GM19043 (cell line): ENCODE measurements around the gene STRADA.
"Not testable (repeated sequence)": the region's sequence is repeated elsewhere in the genome, so short reads cannot be mapped to it uniquely, and the experiment has no call there.

Source experiments
- ATAC-seq: cut with Tn5 transposase; IDR thresholded peaks from one replicate; pipeline ENCODE4 v1.9.1; 2021; ENCODE audit warnings: low read depth; ENCODE audit not compliant: unreplicated experiment

The STRADA gene

GRCh38 chr17:63758428-63758827 is 16.8 kb upstream of the STRADA start:
- ATAC-seq, result no peak

- ATAC-seq, result no peak
Measured at GRCh38 chr17:63754046-63754445, 12.4 kb upstream of the STRADA start.

GRCh38 chr17:63753215-63753614 is 11.6 kb upstream of the STRADA start:
- no peak for ATAC-seq

- no peak for ATAC-seq
Measured at GRCh38 chr17:63752707-63753106, 11.1 kb upstream of the STRADA start.

GRCh38 chr17:63751806-63752205 is 10.2 kb upstream of the STRADA start:
- ATAC-seq, result no peak

GRCh38 chr17:63741143-63741407 is 524 bp downstream of the STRADA start:
- no peak for ATAC-seq

DNA sequence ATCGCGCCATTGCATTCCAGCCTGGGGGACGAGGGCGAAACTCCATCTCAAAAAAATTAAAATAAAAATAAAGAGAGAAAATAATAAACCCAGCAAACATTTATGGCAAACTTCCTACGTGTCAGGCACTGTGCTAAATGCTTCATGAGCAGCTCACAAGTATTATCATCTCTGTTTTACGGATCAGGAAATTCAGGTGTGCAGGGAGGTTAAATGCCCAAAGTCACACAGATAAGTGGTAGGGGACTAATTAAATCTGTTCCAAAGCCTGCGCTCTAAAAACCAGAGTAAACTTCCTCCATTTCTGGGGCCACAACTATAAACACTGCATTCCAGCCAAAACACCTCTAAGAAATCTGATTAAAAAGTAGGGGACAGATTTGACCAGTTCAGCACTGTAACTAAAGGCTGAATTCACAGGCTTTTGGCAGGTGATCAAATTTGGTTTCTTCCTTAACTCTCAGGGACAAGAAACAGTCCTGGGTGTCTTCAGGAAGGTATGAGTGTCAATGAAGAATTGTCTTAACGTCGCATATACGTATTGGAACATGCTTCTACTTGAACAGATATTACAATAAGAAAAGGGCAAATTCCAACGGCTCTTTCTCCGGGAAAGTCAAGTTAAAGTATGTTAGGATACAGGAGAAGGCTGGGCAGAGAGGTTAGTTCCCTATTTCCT is 996 bp downstream of the STRADA start:
- no peak for ATAC-seq

DNA sequence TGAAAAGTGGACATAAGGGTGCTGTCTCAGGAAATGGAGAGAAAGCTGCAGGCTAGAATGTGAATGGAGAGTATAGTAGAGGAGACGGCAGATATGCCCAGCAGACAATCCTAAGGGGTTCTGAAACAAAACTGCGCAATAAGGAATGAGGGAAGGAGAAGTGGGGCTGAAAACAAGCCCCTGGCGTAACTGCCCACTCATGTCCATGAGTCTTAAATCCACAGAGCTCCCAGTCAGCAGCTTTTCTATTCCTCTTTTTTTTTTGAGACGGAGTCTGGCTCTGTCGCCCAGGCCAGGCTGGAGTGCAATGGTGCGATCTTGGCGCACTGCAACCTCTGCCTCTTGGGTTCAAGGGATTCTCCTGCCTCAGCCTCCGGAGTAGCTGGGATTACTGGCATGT is 5.9 kb downstream of the STRADA start:
- no peak for ATAC-seq

DNA sequence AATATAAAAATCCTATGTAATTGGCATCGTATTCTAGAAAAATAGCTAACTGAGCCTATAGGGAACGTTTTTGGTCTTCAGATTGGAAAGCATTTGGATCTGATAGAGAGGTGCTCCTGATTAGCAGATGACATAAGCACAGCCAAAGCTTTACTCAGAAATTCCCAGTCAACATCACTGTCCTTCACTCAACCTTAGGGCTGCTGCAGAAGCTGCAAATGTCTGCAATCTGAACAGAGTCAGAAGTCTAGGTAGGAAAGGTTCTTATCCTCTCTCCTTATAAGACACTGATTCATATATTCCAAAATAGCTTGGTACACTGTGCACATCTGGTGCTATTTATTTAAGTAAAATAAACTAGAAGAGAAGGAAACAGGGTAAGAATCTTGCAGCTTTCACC is 19.2 kb downstream of the STRADA start:
- ATAC-seq, result no peak

GRCh38 chr17:63720194-63720593 is 21.4 kb downstream of the STRADA start:
- not testable (repeated sequence) for ATAC-seq

GRCh38 chr17:63718988-63719387 is 22.6 kb downstream of the STRADA start:
- no peak for ATAC-seq

- no peak for ATAC-seq
Measured at GRCh38 chr17:63716426-63716825, 25.2 kb downstream of the STRADA start.

- ATAC-seq, result no peak
Measured at GRCh38 chr17:63714550-63715277, 26.9 kb downstream of the STRADA start.

DNA sequence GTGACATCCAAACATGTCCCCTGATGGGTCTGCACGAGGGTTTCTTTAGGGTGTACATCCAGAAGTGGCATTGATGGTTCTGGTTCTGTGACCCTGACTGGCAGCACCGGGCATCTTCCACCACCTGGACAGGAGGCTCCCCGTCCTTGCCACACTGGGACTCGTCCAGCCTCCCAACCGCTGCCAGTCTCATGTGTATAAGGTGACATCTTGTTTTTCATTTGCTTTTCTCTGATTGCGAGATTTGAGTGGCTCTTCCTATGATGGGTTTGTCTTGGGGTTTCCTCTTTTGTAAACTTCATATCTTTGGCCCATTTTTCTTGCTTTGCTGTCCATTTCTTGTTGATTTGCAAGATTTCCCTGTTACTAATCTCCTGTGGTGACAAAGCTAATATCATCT is 32.5 kb downstream of the STRADA start:
- no peak for ATAC-seq

GRCh38 chr17:63707151-63707550 is 34.4 kb downstream of the STRADA start:
- ATAC-seq, result no peak

DNA sequence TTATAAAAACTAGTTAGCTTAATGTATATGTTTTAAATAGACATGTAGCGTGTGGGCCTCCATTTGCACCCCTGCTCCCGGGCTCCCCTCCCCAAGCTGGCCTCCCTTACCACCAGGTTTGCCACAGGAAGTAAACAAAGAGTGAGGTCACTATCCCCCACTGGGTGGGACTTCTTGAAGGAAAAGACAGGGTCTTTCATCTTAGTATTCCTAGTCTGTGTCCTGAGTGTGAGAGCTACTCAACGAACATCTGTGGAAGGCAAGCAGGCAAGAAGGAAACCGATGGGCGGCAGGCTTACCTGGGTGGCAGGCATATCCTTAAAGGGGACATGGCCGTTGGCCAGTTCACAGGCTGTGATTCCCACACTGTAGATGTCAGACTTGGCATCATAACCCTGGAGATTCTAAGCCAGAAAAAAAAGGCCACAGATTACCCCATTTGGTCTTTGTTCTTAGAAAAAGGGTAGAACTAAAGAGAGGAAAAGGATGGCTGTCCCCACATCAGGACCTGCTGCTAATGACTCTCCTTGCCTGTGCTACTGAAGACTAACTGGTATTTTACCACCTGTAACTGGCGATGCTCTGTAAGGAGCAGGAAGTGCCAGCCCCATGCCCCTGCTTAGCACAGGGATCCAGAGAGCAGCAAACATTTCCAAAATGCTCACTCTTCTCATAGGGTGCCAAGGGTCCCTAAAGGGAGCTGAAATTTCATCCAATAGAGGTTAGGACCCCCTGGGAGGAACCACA is 35.1 kb downstream of the STRADA start:
- ATAC-seq, result no peak

DNA sequence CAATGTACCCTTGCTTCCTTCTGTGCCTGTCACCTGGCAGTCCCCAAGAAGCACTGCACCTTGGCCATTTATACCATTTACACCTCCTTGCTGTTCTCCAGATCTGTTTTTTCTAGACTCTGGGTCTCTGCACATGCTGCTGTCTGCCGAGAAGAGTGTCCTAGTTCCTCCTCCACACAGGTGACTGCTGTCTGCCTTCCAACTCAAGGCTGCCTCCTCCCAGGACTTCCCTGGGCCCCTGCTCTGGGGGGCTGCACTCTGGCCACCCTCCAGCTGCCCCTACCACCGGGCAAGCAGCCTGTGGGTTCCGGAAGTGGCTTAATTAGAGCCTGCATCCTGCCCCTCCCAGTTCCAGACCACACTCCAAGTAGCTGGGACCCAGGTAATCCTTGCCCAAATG is 35.9 kb downstream of the STRADA start:
- ATAC-seq, result no peak

DNA sequence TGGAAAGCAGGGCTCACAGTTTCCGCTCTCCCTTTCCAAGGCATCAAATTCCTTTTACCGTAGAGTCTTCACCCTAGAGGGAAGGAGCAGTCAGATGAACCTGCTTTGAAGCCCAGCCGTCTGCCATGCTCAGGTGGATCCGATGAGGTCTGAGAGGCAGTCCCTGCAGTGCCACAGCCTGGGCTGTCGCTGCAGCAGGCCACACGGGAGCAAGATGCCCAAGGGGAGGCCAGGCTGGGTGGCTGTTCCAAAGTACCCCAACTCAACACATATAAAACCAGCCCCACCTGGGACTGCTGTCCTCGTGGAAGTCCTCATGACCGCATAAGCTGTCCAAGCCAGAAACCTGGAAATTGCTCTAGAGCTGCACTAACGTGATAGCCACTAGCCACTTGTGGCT is 36.8 kb downstream of the STRADA start:
- no peak for ATAC-seq

DNA sequence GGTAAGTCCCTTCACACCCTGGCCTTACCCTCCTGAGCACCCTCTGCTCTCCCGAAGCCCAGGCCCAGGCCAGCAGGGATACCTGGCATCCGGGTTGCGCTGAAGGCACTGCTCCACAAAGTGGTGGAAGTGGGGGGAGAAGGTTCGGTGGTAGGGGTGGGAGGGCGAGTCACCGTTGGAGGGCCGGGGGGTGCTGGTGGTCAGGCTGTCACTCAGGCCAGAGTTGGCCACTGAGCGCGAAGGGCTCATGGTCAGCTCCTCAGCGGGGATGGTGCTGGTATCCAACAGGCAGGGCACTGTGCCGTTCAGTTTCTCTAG is 37.4 kb downstream of the STRADA start:
- ATAC-seq, result no peak

DNA sequence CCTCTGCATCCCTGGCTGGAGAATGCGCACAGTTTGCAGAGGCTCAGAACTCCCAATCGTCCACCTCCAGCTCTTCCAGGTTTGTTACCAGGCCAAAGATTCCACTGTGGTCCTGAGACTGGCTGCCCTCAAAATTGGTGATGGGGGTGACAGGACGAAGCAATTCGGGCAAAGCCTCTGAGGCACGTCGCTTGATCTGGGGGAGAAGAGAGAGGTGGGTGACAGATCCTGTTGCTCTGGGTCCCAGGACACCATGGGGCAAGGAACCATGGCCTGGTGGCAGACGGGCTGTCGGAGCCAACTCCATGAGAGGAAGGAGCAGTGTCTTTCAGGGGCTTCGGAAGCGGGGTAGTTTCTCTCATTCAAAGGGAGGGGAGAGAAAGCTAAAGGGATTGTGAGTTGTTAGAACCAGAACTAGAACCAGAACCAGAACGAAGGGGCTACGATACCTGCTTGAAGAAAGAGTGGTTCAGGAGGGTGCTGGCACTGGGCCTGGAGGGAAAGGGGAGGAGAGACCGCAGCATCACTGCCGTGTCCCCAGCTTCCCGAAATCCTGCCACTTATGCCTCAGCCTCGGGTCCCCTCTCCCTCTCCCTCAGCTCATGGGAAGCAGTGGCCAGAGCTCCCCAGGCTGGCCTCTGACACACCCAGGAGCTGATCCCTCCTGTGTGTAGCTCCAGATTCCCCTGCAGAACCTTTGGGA is 37.9 kb downstream of the STRADA start:
- ATAC-seq, result no peak

DNA sequence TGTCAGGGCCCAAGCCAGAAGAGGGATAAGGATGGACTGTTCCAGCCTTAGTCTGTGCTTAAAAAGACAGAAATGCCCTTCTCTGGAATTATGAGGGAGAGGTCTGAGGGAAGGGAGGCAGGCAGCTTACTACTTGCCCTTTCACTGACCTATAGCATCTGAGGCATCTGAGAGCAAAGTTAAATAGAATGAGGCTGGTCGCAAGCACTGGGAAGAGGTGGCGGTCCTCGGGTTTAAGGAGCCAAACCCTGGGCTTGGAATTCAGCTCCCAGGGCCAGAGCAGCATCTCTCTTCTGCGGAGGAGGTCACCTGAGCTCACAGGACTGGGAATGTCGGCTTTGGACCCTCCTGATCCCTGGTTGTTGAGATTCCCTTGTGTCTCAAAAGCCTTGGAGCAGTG is 38.6 kb downstream of the STRADA start:
- ATAC-seq, result no peak

GRCh38 chr17:63702721-63703015 is 38.9 kb downstream of the STRADA start:
- no peak for ATAC-seq
